ENCODE data around the gene DSTN. TPM values are rescaled to one million over a fixed set of nuclear protein-coding genes. Genes with fewer than 3 reads are reported as not detected.

Gene DSTN
- total RNA-seq, 1 donor from 2014 or later = 61.2 TPM

DNA sequence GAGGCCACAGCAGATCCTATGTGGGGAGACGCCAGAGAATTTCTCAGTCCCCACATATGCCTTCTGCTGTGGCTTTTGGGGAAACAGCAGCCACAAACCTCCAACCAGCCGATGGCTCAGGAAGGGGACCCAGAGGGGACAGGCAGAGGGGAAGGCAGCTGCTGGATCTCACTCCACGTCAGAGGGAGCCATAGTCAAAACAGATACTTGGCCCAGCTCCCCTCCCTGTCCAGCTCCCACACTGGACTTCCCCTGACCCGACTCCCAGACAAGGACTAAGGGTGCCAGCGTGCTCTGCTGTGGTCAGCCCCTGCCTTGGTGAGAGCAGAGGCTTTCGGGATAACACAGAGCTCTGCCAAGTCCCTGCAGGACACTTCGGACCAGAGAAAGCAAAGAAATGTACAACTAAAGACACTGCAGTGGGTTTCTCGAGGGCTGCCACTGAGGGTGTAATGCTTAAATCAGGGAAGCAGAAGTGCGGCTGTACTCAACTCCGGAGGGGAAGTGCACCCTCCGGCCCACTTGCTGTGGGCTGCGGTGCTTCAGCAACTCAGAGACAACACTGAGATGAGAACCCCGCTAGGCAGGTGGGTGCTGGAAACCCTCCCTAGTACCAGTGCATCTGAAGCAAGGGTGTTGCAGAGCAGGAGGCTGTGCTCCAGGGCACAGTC is 64.9 kb downstream of the DSTN start:
- Mint-ChIP-seq H3K27ac (no peak overlapping the region), H3K36me3 (ENCODE audit: low read depth) (peaks cover 26% of the 10 kb centered on the region), H3K4me1 (ENCODE audit: low read depth) (no peaks in the 10 kb centered on the region), H3K4me3 (ENCODE audit: low read depth) (no peak overlapping the region), H3K9me3 (no peaks in the 10 kb centered on the region), H3K27me3 (ENCODE audit: low read depth) (no peaks in the 10 kb centered on the region)
- no peak for DNase-seq (ENCODE audit: low spot score)
- intact Hi-C loops (cut with micrococcal nuclease) = no loop called here

- Mint-ChIP-seq H3K27ac (no peak overlapping the region), H3K4me1 (ENCODE audit: low read depth) (no peaks in the 10 kb centered on the region), H3K4me3 (ENCODE audit: low read depth) (no peak overlapping the region), H3K36me3 (ENCODE audit: low read depth) (peaks cover 24% of the 10 kb centered on the region), H3K27me3 (ENCODE audit: low read depth) (no peaks in the 10 kb centered on the region), H3K9me3 (no peaks in the 10 kb centered on the region)
- intact Hi-C loops (cut with micrococcal nuclease) = no loop called here
- no peak for DNase-seq (ENCODE audit: low spot score)
These were observed 65.7 kb downstream of the DSTN start for GRCh38 chr20:17635332-17636244.

DNA sequence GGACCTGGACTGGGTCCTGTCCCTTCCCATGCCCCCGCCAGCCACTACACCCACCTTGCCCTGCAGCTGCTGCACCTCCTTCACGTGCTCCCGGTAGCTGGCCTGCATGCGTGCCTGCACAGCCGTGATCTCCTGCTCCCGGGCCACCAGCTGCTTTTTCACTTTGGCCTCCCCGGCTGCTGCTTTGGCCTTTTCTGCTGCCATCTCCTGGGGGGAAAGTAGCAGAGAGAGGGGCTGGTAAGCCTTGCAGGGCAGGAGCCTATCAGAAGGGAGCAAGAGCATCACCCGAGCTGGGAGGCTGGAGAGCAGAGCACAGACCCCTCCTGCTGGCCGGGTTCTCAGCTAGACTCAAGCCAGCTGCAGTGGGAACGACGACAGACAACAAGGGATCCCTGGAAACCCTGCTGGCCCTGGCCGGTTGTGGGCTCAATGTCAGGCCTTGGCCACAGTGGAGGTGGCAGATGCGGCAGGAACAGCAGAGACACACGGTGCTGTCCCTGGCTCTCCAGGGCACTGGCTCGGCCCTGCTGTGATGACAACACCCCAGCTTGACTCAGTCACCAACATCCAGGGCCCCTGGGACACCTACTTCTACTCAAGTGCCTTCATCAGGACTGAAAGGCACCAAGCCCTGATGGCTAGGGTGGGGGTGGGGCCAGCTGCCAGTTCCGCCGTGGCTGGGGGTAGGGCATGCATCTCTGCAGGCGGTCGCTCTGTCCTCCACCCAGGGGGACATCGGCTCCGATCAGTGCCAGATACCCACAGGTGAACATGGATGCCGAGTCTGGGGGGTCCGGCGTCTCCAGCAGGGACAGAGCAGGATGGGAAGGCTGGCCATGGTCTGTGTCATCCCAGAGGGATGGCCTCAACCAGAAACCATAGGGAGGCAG is 66.9 kb downstream of the DSTN start:
- H3K4me1 Mint-ChIP-seq (ENCODE audit: low read depth) = no peaks in the 10 kb centered on the region
- H3K4me3 Mint-ChIP-seq (ENCODE audit: low read depth) = no peak overlapping the region
- H3K9me3 Mint-ChIP-seq = no peaks in the 10 kb centered on the region
- DNase-seq (ENCODE audit: low spot score) = no peak
- H3K27ac Mint-ChIP-seq = no peak overlapping the region
- peaks cover 24% of the 10 kb centered on the region for H3K36me3 Mint-ChIP-seq (ENCODE audit: low read depth)
- intact Hi-C loops (cut with micrococcal nuclease) = no loop called here
- H3K27me3 Mint-ChIP-seq (ENCODE audit: low read depth) = no peaks in the 10 kb centered on the region

- no peaks in the 10 kb centered on the region for H3K9me3 Mint-ChIP-seq
- no peaks in the 10 kb centered on the region for H3K4me1 Mint-ChIP-seq (ENCODE audit: low read depth)
- H3K27ac Mint-ChIP-seq = no peak overlapping the region
- no peak for DNase-seq (ENCODE audit: low spot score)
- H3K36me3 Mint-ChIP-seq (ENCODE audit: low read depth) = peaks cover 22% of the 10 kb centered on the region
- H3K27me3 Mint-ChIP-seq (ENCODE audit: low read depth) = no peaks in the 10 kb centered on the region
- H3K4me3 Mint-ChIP-seq (ENCODE audit: low read depth) = no peak overlapping the region
- intact Hi-C loops (cut with micrococcal nuclease) = no loop called here
These were observed 67.5 kb downstream of the DSTN start for GRCh38 chr20:17637413-17637780.

GRCh38 chr20:17637985-17638640 is 68.2 kb downstream of the DSTN start:
- Mint-ChIP-seq H3K27ac (no peak overlapping the region), H3K36me3 (ENCODE audit: low read depth) (peaks cover 20% of the 10 kb centered on the region), H3K4me3 (ENCODE audit: low read depth) (no peak overlapping the region), H3K4me1 (ENCODE audit: low read depth) (no peaks in the 10 kb centered on the region), H3K9me3 (no peaks in the 10 kb centered on the region), H3K27me3 (ENCODE audit: low read depth) (no peaks in the 10 kb centered on the region)
- intact Hi-C loops (cut with micrococcal nuclease) = no loop called here
- no peak for DNase-seq (ENCODE audit: low spot score)

DNA sequence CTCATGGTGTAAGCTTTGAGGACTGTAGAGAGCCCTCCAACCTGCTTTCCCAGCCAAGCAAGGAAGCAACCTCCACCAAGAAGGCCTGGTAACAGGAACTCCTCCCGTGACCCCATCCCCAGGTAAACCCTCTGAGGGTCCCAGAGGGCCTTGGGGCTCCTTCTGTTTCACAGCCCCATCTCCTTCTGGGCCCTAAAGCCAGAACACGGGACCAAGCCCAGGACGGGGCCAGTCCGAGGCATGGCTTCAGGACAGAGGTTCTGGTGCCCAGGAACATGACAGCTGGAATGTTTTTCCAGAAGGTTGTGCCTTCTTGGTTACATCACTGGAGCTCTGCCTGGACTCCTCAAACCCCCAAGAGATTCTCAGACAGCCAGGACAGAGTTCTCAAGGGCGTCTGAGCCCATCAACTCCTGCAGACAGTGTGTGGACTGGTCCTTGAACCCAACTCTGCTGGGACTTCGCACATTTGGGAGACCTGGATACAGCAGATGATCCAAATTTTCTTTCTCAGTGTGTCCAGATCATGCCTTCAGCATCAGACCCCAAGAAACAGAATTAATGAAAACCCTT is 69.0 kb downstream of the DSTN start:
- no peak for DNase-seq (ENCODE audit: low spot score)
- Mint-ChIP-seq H3K36me3 (ENCODE audit: low read depth) (peaks cover 15% of the 10 kb centered on the region), H3K27ac (no peak overlapping the region), H3K27me3 (ENCODE audit: low read depth) (no peaks in the 10 kb centered on the region), H3K9me3 (no peaks in the 10 kb centered on the region), H3K4me1 (ENCODE audit: low read depth) (no peaks in the 10 kb centered on the region), H3K4me3 (ENCODE audit: low read depth) (no peak overlapping the region)
- intact Hi-C loops (cut with micrococcal nuclease) = no loop called here

GRCh38 chr20:17640146-17640874 is 70.4 kb downstream of the DSTN start:
- Mint-ChIP-seq H3K27me3 (ENCODE audit: low read depth) (no peaks in the 10 kb centered on the region), H3K27ac (no peak overlapping the region), H3K4me3 (ENCODE audit: low read depth) (no peak overlapping the region), H3K9me3 (no peaks in the 10 kb centered on the region), H3K36me3 (ENCODE audit: low read depth) (peaks cover 12% of the 10 kb centered on the region), H3K4me1 (ENCODE audit: low read depth) (no peaks in the 10 kb centered on the region)
- no peak for DNase-seq (ENCODE audit: low spot score)
- intact Hi-C loops (cut with micrococcal nuclease) = no loop called here

DNA sequence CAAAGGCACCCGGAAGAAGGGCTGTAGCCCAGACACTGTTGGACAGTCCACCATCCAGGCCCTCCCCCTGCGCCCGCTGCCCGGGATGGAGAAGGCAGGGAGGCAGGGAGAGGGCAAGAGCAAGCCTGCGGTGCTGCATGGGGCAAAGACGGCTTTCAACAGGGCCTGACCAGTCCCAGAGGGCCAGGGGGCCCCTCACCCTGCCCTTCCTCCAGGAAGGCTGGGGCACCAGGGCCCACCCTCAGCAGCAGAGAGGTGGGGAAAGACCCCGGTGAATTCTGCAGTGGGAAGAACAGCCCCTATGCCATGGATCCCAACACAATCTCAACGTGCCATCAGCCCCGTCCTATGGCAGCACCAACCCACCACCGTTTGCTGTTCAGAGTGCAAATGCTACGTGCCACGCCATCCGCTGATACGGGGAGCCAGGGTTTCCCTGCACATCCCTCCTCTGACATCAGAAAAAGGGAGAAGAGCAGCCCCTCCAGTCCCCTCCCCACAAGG is 71.1 kb downstream of the DSTN start:
- Mint-ChIP-seq H3K4me1 (ENCODE audit: low read depth) (no peaks in the 10 kb centered on the region), H3K36me3 (ENCODE audit: low read depth) (peaks cover 9% of the 10 kb centered on the region), H3K9me3 (no peaks in the 10 kb centered on the region), H3K27me3 (ENCODE audit: low read depth) (no peaks in the 10 kb centered on the region), H3K27ac (no peak overlapping the region), H3K4me3 (ENCODE audit: low read depth) (no peak overlapping the region)
- DNase-seq (ENCODE audit: low spot score) = no peak
- intact Hi-C loops (cut with micrococcal nuclease) = no loop called here

- Mint-ChIP-seq H3K27ac (no peak overlapping the region), H3K4me3 (ENCODE audit: low read depth) (no peak overlapping the region), H3K36me3 (ENCODE audit: low read depth) (peaks cover 5% of the 10 kb centered on the region), H3K4me1 (ENCODE audit: low read depth) (peaks cover 2% of the 10 kb centered on the region), H3K9me3 (no peaks in the 10 kb centered on the region), H3K27me3 (ENCODE audit: low read depth) (no peaks in the 10 kb centered on the region)
- no peak for DNase-seq (ENCODE audit: low spot score)
- intact Hi-C loops (cut with micrococcal nuclease) = no loop called here
These were observed 71.7 kb downstream of the DSTN start for GRCh38 chr20:17641520-17641964.

GRCh38 chr20:17641993-17642392 is 72.1 kb downstream of the DSTN start:
- peaks cover 6% of the 10 kb centered on the region for H3K4me1 Mint-ChIP-seq (ENCODE audit: low read depth)

DNA sequence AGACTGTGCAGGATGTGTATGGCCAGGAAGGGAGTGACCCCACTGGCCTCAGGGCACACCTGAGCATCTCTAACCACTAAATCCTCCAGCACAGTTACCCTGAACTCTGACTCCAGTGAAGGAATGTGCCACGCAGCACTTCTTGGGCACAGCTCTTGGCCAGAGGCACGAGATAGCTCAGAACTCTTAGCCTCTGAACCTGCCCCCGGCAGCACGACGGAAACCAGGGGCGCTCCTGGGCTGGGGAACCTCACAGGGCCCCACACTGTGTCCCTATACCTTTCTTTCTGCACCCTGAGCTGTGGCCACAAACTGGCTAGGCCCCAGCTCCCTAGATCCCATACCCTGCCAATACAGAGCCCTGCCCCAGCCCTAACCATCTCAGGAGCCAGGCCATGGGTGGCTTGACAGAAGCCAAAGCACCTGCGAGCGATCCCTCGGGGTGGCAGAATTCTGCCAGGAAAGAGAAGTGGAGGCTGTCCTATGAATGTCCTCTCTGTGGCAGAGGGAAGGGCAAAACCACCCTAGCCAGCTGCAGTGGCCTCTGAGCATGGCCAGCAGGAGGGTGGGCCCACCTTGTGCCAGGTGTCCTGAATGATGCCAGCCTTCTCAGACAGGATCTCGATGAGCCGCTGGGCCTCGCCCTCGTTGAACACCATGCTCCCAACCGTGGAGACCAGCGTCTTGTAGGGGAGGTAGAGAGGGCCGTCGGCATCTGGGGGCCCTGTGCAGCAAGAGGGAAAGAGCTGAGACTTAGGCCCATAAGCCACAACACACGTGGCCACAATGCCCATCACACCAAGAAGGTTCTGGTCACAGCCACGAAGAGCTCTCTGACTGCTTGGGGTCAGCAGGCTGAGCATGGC is 72.8 kb downstream of the DSTN start:
- Mint-ChIP-seq H3K4me3 (ENCODE audit: low read depth) (no peak overlapping the region), H3K27me3 (ENCODE audit: low read depth) (no peaks in the 10 kb centered on the region), H3K27ac (no peak overlapping the region), H3K36me3 (ENCODE audit: low read depth) (peaks cover 5% of the 10 kb centered on the region), H3K9me3 (no peaks in the 10 kb centered on the region), H3K4me1 (ENCODE audit: low read depth) (peaks cover 7% of the 10 kb centered on the region)
- intact Hi-C loops (cut with micrococcal nuclease) = no loop called here
- DNase-seq (ENCODE audit: low spot score) = no peak

More at GRCh38 chr20:17641993-17642392, 72.1 kb downstream of the DSTN start:
- Mint-ChIP-seq H3K36me3 (ENCODE audit: low read depth) (peaks cover 5% of the 10 kb centered on the region), H3K27me3 (ENCODE audit: low read depth) (no peaks in the 10 kb centered on the region), H3K9me3 (no peaks in the 10 kb centered on the region), H3K27ac (no peak overlapping the region), H3K4me3 (ENCODE audit: low read depth) (no peak overlapping the region)
- DNase-seq (ENCODE audit: low spot score) = no peak
- intact Hi-C loops (cut with micrococcal nuclease) = no loop called here
